IMR-90 (cell line): ENCODE results near the gene CARTPT. TPM values are rescaled to one million over a fixed set of nuclear protein-coding genes. Genes with fewer than 3 reads are reported as not detected.

Experiments
- ATAC-seq: fragments of 200-7000 bp; cut with Tn5 transposase; 2 replicates; pipeline ENCODE4 v1.9.1; 2020; ENCODE audit warnings: low read depth, mild to moderate bottlenecking, moderate library complexity
- BruUV-seq: library from RNA; stranded (reverse); fragments of 400-500 nt; replicated peaks from 2 replicates; lab custom pipeline; 2021; lab: Mats Ljungman, UMichigan
- CTCF ChIA-PET: fragments of 300-600 bp; formaldehyde crosslinking; extraction: SDS; loops from one replicate; lab custom pipeline; 2021; ENCODE audit warnings: antibody characterized with exemption; lab: Yijun Ruan, JAX
- POLR2A ChIA-PET: fragments of 300-600 bp; sonication (Branson Sonifier 250); formaldehyde crosslinking; loops from one replicate; lab custom pipeline; 2022; ENCODE audit warnings: antibody characterized with exemption; ENCODE audit not compliant: unreplicated experiment; lab: Charles Lee
- DNase-seq: peaks from one replicate; pipeline ENCODE4 v3.0.0; 2013
- H2AFZ ChIP-seq: replicated peaks from 2 replicates; pipeline ENCODE3; 2013; ENCODE audit warnings: low read length, mild to moderate bottlenecking; ENCODE audit not compliant: poor library complexity
- H2AK5ac ChIP-seq: 2 replicates; pipeline ENCODE4 v1.6.1; 2013; ENCODE audit warnings: low read depth, low read length, inconsistent platforms
- H2AK9ac ChIP-seq: replicated peaks from 2 replicates; pipeline ENCODE3; 2013; ENCODE audit warnings: mild to moderate bottlenecking, low read depth, low read length, moderate library complexity; ENCODE audit not compliant: poor library complexity
- H2BK120ac ChIP-seq: 2 replicates; pipeline ENCODE4 v1.6.1; 2013; ENCODE audit warnings: low read depth, low read length, inconsistent platforms
- H2BK15ac ChIP-seq: 3 replicates; pipeline ENCODE4 v1.6.1; 2013; ENCODE audit warnings: low read depth, low read length, inconsistent platforms
- H2BK20ac ChIP-seq: 2 replicates; pipeline ENCODE4 v1.6.1; 2013; ENCODE audit warnings: low read depth, mild to moderate bottlenecking, inconsistent platforms, low read length, moderate library complexity
- H2BK5ac ChIP-seq: 2 replicates; pipeline ENCODE4 v1.6.1; 2013; ENCODE audit warnings: mild to moderate bottlenecking, low read depth, low read length, inconsistent platforms; ENCODE audit not compliant: poor library complexity, severe bottlenecking
- H3K14ac ChIP-seq: replicated peaks from 2 replicates; pipeline ENCODE4 v1.6.1; 2013; ENCODE audit warnings: low read depth, low read length, inconsistent platforms
- H3K18ac ChIP-seq: 2 replicates; pipeline ENCODE4 v1.6.1; 2013; ENCODE audit warnings: low read depth, low read length, control low read depth
- H3K23ac ChIP-seq: 2 replicates; pipeline ENCODE4 v1.6.1; 2013; ENCODE audit warnings: low read depth, low read length, inconsistent platforms
- H3K27ac ChIP-seq: 2 replicates; pipeline ENCODE4 v1.5.1; 2013; ENCODE audit warnings: mild to moderate bottlenecking, control low read depth, low read length; ENCODE audit not compliant: insufficient read depth
- H3K27me3 ChIP-seq: 2 replicates; pipeline ENCODE4 v1.6.1; 2013; ENCODE audit warnings: low read length; ENCODE audit not compliant: control insufficient read depth, insufficient read depth
- H3K36me3 ChIP-seq: 2 replicates; pipeline ENCODE4 v1.6.1; 2013; ENCODE audit warnings: low read length, mixed read lengths; ENCODE audit not compliant: control insufficient read depth, insufficient read depth
- H3K4ac ChIP-seq: 2 replicates; pipeline ENCODE4 v1.6.1; 2013; ENCODE audit warnings: low read depth, low read length, inconsistent platforms
- H3K4me1 ChIP-seq: 2 replicates; pipeline ENCODE4 v1.6.1; 2013; ENCODE audit warnings: low read length, mixed read lengths; ENCODE audit not compliant: control insufficient read depth, insufficient read depth
- H3K4me2 ChIP-seq: 2 replicates; pipeline ENCODE4 v1.6.1; 2013; ENCODE audit warnings: low read depth, mild to moderate bottlenecking, control low read depth, low read length, moderate library complexity
- H3K4me3 ChIP-seq: 2 replicates; pipeline ENCODE4 v1.5.1; 2013; ENCODE audit warnings: low read depth, mild to moderate bottlenecking, control low read depth, low read length, moderate library complexity; ENCODE audit not compliant: insufficient read depth
- H3K56ac ChIP-seq: 2 replicates; pipeline ENCODE4 v1.6.1; 2013; ENCODE audit warnings: low read length, inconsistent platforms; ENCODE audit not compliant: insufficient read depth; ENCODE audit errors: extremely low read depth
- H3K79me1 ChIP-seq, 2 experiments: 2 replicates each; pipeline ENCODE4 v1.6.1; 2013; ENCODE audit warnings: low read length in 2 of 2, inconsistent platforms in 1 of 2, low read depth in 1 of 2
- H3K9ac ChIP-seq: 2 replicates; pipeline ENCODE4 v1.6.1; 2013; ENCODE audit warnings: low read depth, low read length, control low read depth
- H3K9me1 ChIP-seq: 2 replicates; pipeline ENCODE4 v1.6.1; 2013; ENCODE audit warnings: low read length, inconsistent platforms; ENCODE audit not compliant: insufficient read depth
- H3K9me3 ChIP-seq: 2 replicates; pipeline ENCODE4 v1.6.1; 2013; ENCODE audit warnings: low read length; ENCODE audit not compliant: control insufficient read depth, insufficient read depth
- H4K20me1 ChIP-seq: 2 replicates; pipeline ENCODE4 v1.6.1; 2013; ENCODE audit warnings: low read length, inconsistent platforms; ENCODE audit not compliant: insufficient read depth
- H4K5ac ChIP-seq: 2 replicates; pipeline ENCODE4 v1.6.1; 2013; ENCODE audit warnings: mild to moderate bottlenecking, low read depth, low read length, control low read depth
- H4K8ac ChIP-seq, 2 experiments: 2 replicates each; pipeline ENCODE4 v1.6.1; 2013; ENCODE audit warnings: low read depth in 2 of 2, low read length in 2 of 2, control low read depth in 1 of 2, inconsistent platforms in 1 of 2
- H4K91ac ChIP-seq: 2 replicates; pipeline ENCODE4 v1.6.1; 2013; ENCODE audit warnings: low read depth, low read length, inconsistent platforms; ENCODE audit not compliant: insufficient read depth
- BHLHE40 ChIP-seq: fragments of 150-350 bp; IDR thresholded peaks from 2 replicates; pipeline ENCODE4 v1.6.1; 2016; ENCODE audit warnings: mild to moderate bottlenecking, low read depth, low read length
- CEBPB ChIP-seq: IDR thresholded peaks from 2 replicates; pipeline ENCODE4 v1.6.1; 2012; ENCODE audit warnings: low read depth, low read length, improper control_type of control experiment
- CHD1 ChIP-seq: IDR thresholded peaks from 2 replicates; pipeline ENCODE4 v1.6.1; 2012; ENCODE audit warnings: low read depth, low read length, improper control_type of control experiment
- ELK1 ChIP-seq: fragments of 150-350 bp; IDR thresholded peaks from 2 replicates; pipeline ENCODE4 v1.6.1; 2016; ENCODE audit warnings: low read depth, mild to moderate bottlenecking, low read length, moderate library complexity, borderline replicate concordance
- FOS ChIP-seq: fragments of 150-350 bp; IDR thresholded peaks from 2 replicates; pipeline ENCODE4 v1.6.1; 2016; ENCODE audit warnings: low read depth, low read length
- MAFK ChIP-seq: IDR thresholded peaks from 2 replicates; pipeline ENCODE4 v1.6.1; 2012; ENCODE audit warnings: low read depth, low read length, improper control_type of control experiment
- MAZ ChIP-seq: IDR thresholded peaks from 2 replicates; pipeline ENCODE4 v1.6.1; 2012; ENCODE audit warnings: low read depth, mild to moderate bottlenecking, low read length, improper control_type of control experiment, moderate library complexity, borderline replicate concordance
- MXI1 ChIP-seq: IDR thresholded peaks from 2 replicates; pipeline ENCODE4 v1.6.1; 2012; ENCODE audit warnings: low read depth, mild to moderate bottlenecking, low read length, moderate library complexity, borderline replicate concordance
- NFE2L2 ChIP-seq: fragments of 150-350 bp; IDR thresholded peaks from 2 replicates; pipeline ENCODE4 v1.6.1; 2016; ENCODE audit warnings: low read depth, mild to moderate bottlenecking, low read length
- POLR2A ChIP-seq: IDR thresholded peaks from 2 replicates; pipeline ENCODE4 v1.6.1; 2012; ENCODE audit warnings: mild to moderate bottlenecking, low read depth, low read length
- RAD21 ChIP-seq: IDR thresholded peaks from 2 replicates; pipeline ENCODE4 v1.6.1; 2012; ENCODE audit warnings: low read length, improper control_type of control experiment
- RCOR1 ChIP-seq: IDR thresholded peaks from 2 replicates; pipeline ENCODE4 v1.6.1; 2012; ENCODE audit warnings: mild to moderate bottlenecking, low read length, improper control_type of control experiment; ENCODE audit not compliant: insufficient replicate concordance
- RFX5 ChIP-seq: IDR thresholded peaks from 2 replicates; pipeline ENCODE4 v1.8.0; 2012; ENCODE audit warnings: low read depth, mild to moderate bottlenecking, low read length, moderate library complexity
- SMC3 ChIP-seq: fragments of 150-350 bp; IDR thresholded peaks from 2 replicates; pipeline ENCODE4 v1.6.1; 2016; ENCODE audit warnings: low read depth, mild to moderate bottlenecking, antibody characterized with exemption, low read length, moderate library complexity
- WGBS, 2 experiments: methylation state at CpG; one replicate each; pipeline versions ENCODE4 v1.1.5 to v1.1.7; 2013; ENCODE audit warnings: missing lambda C conversion rate in 2 of 2; ENCODE audit not compliant: insufficient read length in 1 of 2; ENCODE audit errors: extremely low coverage in 2 of 2; 5-methylcytosine and 5-hydroxymethylcytosine counted together
- dilution Hi-C: fragments of 300-500 bp; cut with HindIII; formaldehyde crosslinking; loops from one replicate; pipeline ENCODE4 v1.14.3; 2018; ENCODE audit warnings: low sequenced_read_pairs; ENCODE audit not compliant: unreplicated experiment
- in situ Hi-C: fragments of 300-500 bp; cut with MboI; formaldehyde crosslinking; loops from 3 replicates; pipeline ENCODE4 v1.14.3; 2019; ENCODE audit warnings: low sequenced_read_pairs, inconsistent platforms, mixed read lengths
- intact Hi-C: fragments of 100-400 bp; cut with micrococcal nuclease; formaldehyde crosslinking; loops from 2 replicates; pipeline ENCODE4 v1.10.0; 2022
- polyA plus RNA-seq, 3 experiments: library from polyadenylated mRNA; depleted of rRNA; stranded (reverse); fragments of >200 nt; gene quantifications; 2 replicates each; pipeline ENCODE4 v1.2.3, GENCODE V29; 2012; ENCODE audit warnings: low replicate concordance in 1 of 3
- total RNA-seq: library from RNA; depleted of rRNA; stranded (reverse); fragments of >200 nt; gene quantifications from 2 replicates; pipeline ENCODE4 v1.2.3, GENCODE V29; 2012
- TF ChIP-seq, protein P1 (sequence below): fragments of 150-350 bp; IDR thresholded peaks from 2 replicates; pipeline ENCODE4 v1.6.1; 2017; ENCODE audit warnings: mild to moderate bottlenecking, antibody characterized with exemption, low read length, low read depth

Gene CARTPT
- total and polyA plus RNA-seq, 2 of the 4 experiments (the other 2 are of a cell fraction): not detected

- TF ChIP-seq RFX5 (no peak), FOS (no peak), SMC3 (no peak), NFE2L2 (no peak), POLR2A (no peak), MXI1 (no peak), CEBPB (no peak), ELK1 (no peak), BHLHE40 (no peak), RAD21 (no peak), CHD1 (no peak), MAFK (no peak), MAZ (no peak), RCOR1 (no peak)
- TF ChIP-seq, protein P1, sequence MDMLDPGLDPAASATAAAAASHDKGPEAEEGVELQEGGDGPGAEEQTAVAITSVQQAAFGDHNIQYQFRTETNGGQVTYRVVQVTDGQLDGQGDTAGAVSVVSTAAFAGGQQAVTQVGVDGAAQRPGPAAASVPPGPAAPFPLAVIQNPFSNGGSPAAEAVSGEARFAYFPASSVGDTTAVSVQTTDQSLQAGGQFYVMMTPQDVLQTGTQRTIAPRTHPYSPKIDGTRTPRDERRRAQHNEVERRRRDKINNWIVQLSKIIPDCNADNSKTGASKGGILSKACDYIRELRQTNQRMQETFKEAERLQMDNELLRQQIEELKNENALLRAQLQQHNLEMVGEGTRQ: no peak
- Histone ChIP-seq H3K23ac (no peak overlapping the region), H3K14ac (no peak overlapping the region), H3K9me3 (no peaks in the 10 kb centered on the region), H3K18ac (no peak overlapping the region), H2BK15ac (no peak overlapping the region), H2BK20ac (no peak overlapping the region), H4K8ac (no peak overlapping the region), H3K4me2 (no peak overlapping the region), H3K27ac (no peak overlapping the region), H3K56ac (no peak overlapping the region), H3K4me3 (no peak overlapping the region), H4K20me1 (no peaks in the 10 kb centered on the region), H3K27me3 (peaks cover 12% of the 10 kb centered on the region), H3K4me1 (0 out of 2 replicates have a peak, but pooled peaks cover 1% of the 10 kb centered on the region), H3K4ac (no peak overlapping the region), H2AK9ac (peak overlapping the region; percentile 24), H4K91ac (no peak overlapping the region), H2BK5ac (no peak overlapping the region), H2AK5ac (no peak overlapping the region), H2AFZ (no peak overlapping the region), H2BK120ac (no peak overlapping the region), H4K5ac (no peak overlapping the region), H3K9me1 (no peaks in the 10 kb centered on the region; the same call in 1 of the 2 replicates), H3K79me1 (no peaks in the 10 kb centered on the region), H3K36me3 (no peaks in the 10 kb centered on the region), H3K9ac (no peak overlapping the region)
- intact Hi-C loops: no loop called here
- ATAC-seq: no peak
- WGBS, 2 experiments: no CpG with 5 or more reads among the region's 14 CpGs
- BruUV-seq: no TSS peak
- CTCF ChIA-PET: interaction anchor here (0.6 kb wide), 1 partner anchor 240 kb away, joined by 3 read pairs; no protein-coding TSS in a partner anchor
- in situ Hi-C loops: no loop called here
- POLR2A ChIA-PET: no interaction called here
- dilution Hi-C loops: no loop called here
- no peak for DNase-seq
Observed at GRCh38 chr5:71697967-71698366, 21.1 kb upstream of the CARTPT start.
